HG03565 (cell line): Measurements from ENCODE around the gene RAB35.

Source experiments
- ATAC-seq: cut with Tn5 transposase; IDR thresholded peaks from one replicate; pipeline ENCODE4 v1.9.1; 2021; ENCODE audit warnings: mild to moderate bottlenecking, moderate library complexity; ENCODE audit not compliant: unreplicated experiment

The RAB35 gene

DNA sequence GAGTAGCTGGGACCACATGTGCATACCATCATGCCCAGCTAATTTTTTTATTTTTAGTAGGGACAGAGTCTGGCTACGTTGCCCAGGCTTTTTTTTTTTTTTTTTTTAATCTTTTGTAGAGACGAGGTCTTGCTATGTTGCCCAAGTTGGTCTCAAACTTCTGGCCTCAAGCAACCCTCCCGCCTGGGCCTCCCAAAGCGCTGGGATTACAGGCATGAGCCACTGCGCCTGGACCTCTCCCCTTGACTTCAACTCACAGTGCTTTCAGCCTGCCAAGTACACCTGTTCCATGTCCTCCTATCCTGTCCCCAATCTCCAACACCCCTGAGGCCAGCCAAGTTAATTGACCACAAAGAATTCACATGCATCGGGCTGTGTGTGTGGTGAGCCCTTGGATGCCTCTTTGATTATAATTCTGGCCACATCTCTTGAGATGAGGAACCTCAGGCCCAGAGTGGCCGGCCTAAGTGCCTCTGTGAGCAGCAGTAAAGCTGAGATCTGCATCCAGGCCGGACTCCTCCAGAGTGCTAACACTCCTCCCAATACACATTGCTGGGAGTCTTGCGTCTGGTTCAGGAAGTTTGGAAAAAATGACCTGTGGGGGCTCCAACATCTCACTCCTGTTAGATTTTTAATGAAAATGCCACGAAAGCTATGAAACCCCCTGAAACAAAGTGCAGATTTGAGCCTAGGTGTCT is 6.8 kb downstream of the RAB35 start:
- ATAC-seq = no peak

GRCh38 chr12:120106151-120106550 is 10.4 kb downstream of the RAB35 start:
- no peak for ATAC-seq

GRCh38 chr12:120103371-120103770 is 13.2 kb downstream of the RAB35 start:
- ATAC-seq = no peak

GRCh38 chr12:120103044-120103338 is 13.6 kb downstream of the RAB35 start:
- no peak for ATAC-seq

DNA sequence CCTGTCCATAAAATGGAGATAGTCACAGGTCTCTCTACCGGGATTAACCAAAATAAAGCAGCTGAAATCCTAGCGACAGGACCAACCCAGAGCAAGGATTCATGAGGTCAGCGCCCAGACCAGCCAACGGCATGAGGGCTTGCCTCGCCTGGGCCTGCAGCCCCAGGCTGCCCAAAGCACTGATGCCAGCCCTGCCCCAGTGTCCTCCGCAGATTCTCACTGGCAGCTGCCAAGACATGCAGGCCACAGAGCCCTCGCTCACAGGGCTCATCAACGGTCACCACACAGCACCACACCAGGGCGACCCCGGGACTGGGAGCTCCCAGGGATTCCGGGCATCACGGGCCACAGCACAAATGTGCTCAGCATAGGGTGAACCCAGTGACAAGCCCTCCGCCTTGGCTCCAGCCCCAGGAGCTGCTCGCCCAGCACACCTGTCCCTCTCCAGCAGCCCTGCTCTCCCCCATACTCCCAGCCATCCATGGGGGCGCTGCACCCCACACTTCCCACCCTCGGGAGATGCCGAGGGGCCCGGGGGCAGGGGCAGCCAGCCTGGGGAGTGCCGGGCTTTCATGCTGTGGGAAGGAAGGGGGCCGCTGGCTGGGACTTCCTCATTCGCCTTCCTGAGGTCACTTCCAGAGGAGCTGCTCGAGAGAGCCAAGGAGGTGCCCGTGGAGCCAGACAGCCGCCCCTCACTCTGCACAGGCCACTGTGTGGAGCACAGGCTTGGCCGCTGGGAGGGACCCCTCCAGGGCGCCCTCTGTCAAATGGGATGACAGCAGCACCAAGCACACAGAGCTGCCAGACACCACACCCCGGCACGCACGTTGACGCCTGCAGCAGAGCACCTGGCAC is 14.1 kb downstream of the RAB35 start:
- ATAC-seq = no peak

GRCh38 chr12:120101617-120102016 is 14.9 kb downstream of the RAB35 start:
- no peak for ATAC-seq

GRCh38 chr12:120101182-120101581 is 15.4 kb downstream of the RAB35 start:
- ATAC-seq = no peak

DNA sequence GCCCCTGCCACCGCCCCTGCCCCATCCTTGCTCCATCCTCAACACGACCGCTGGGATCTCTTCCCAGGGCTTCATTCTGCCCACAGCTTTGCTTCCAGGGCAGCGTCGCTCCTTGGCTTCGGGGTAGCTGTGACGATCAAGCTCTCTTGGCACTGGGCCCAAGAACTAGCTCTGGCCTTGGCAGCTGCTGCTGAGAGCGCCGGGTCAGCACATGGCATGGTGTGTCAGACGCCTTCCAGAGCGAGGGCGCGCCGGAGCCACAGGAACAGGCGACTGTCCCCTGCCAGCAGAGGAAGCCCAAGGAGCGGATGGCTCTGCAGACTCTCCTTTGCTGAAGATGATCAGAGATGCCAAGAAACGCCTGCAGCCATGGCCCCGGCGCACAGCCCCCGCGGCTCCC is 15.9 kb downstream of the RAB35 start:
- no peak for ATAC-seq

GRCh38 chr12:120099738-120100137 is 16.8 kb downstream of the RAB35 start:
- no peak for ATAC-seq

GRCh38 chr12:120098756-120099470 is 17.6 kb downstream of the RAB35 start:
- no peak for ATAC-seq

- ATAC-seq = no peak
Observed at GRCh38 chr12:120096671-120097202, 19.8 kb downstream of the RAB35 start.

- ATAC-seq = no peak
Observed at GRCh38 chr12:120095736-120096135, 20.8 kb downstream of the RAB35 start.

GRCh38 chr12:120095331-120095730 is 21.2 kb downstream of the RAB35 start:
- no peak for ATAC-seq

GRCh38 chr12:120094485-120094884 is 22.1 kb downstream of the RAB35 start:
- no peak for ATAC-seq

GRCh38 chr12:120093592-120094355 is 22.8 kb downstream of the RAB35 start:
- no peak for ATAC-seq

DNA sequence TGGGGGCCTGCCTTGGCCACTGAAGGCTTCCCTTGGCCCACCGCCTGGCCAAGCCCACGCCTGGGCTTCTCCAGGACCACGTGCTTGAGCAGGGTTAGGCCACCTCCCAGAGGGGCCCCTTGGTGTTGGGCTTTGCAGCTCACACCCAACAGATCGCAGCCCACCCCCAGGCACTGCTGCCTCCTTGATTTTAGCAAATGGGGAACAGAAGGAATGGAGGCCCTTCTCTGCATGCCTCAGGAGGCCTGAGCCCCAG is 23.3 kb downstream of the RAB35 start:
- ATAC-seq = no peak

GRCh38 chr12:120092551-120093335 is 23.8 kb downstream of the RAB35 start:
- ATAC-seq = no peak

- no peak for ATAC-seq
Observed at GRCh38 chr12:120091371-120092090, 25.0 kb downstream of the RAB35 start.

- no peak for ATAC-seq
Observed at GRCh38 chr12:120090626-120091295, 25.8 kb downstream of the RAB35 start.
